ENCODE data around the gene FAR1.

The FAR1 gene

DNA sequence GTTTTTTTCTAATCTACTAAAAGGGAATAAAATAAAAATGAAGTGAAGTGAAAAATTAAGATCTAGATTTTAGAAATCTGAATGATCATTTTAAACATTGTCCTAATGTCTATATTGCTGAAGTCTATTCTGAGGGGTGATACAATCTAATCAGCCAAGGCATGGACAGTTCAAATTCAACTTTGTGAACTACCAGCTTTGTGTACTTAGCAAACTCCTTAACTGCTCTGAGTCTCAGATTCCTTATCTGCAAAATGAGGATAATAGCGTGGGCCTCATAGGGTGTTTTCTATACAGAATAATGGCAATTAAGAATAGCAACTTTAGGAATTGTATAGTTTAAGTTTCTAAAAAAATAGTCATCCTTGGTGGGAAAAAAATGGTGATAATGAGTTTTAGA, 31.4 kb downstream of the FAR1 start:
- no peak overlapping the region for H3K27ac ChIP-seq (ENCODE audit: insufficient read depth, low read depth, low read length, poor library complexity, severe bottlenecking)
- no peaks in the 10 kb centered on the region for H3K4me1 ChIP-seq (ENCODE audit: control insufficient read depth, insufficient read depth, low read length)
- no peaks in the 10 kb centered on the region for H3K27me3 ChIP-seq (ENCODE audit: control insufficient read depth, insufficient read depth, low read length, poor library complexity, severe bottlenecking)
- WGBS, 2 experiments: 88 to 92% methylated on average over 1 of the region's 1 CpG
- H3K4me3 ChIP-seq (ENCODE audit: insufficient read depth, low read depth, low read length): no peak overlapping the region
- H3K9me3 ChIP-seq (ENCODE audit: control insufficient read depth, low read length): no peaks in the 10 kb centered on the region
- H3K36me3 ChIP-seq (ENCODE audit: control insufficient read depth, insufficient read depth, low read length): peaks cover 17% of the 10 kb centered on the region

DNA sequence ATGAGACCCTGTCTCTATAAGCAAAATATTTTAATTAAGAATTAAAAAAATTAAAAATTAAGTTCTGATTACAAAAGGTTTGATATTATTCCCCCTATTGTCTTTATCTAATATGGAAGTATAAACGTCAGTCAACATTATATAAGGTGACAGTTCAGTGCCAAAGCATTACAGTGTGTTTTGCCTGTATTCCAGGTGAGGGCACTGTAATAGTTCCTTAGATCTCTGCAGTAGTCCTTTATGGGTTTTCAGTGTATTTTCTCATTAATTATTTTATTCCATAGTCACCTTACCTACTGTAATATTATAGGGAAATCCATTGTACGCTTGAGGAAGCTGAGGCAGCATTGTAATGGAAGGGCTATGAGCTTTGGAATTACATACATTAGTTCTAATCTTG, 33.0 kb downstream of the FAR1 start:
- H3K27me3 ChIP-seq (ENCODE audit: control insufficient read depth, insufficient read depth, low read length, poor library complexity, severe bottlenecking): no peaks in the 10 kb centered on the region
- H3K4me1 ChIP-seq (ENCODE audit: control insufficient read depth, insufficient read depth, low read length): no peaks in the 10 kb centered on the region
- no peaks in the 10 kb centered on the region for H3K9me3 ChIP-seq (ENCODE audit: control insufficient read depth, low read length)
- H3K27ac ChIP-seq (ENCODE audit: insufficient read depth, low read depth, low read length, poor library complexity, severe bottlenecking): no peak overlapping the region
- WGBS, 2 experiments: 100% methylated on average over 1 to 2 of the region's 2 CpGs
- peaks cover 10% of the 10 kb centered on the region for H3K36me3 ChIP-seq (ENCODE audit: control insufficient read depth, insufficient read depth, low read length)
- no peak overlapping the region for H3K4me3 ChIP-seq (ENCODE audit: insufficient read depth, low read depth, low read length)

DNA sequence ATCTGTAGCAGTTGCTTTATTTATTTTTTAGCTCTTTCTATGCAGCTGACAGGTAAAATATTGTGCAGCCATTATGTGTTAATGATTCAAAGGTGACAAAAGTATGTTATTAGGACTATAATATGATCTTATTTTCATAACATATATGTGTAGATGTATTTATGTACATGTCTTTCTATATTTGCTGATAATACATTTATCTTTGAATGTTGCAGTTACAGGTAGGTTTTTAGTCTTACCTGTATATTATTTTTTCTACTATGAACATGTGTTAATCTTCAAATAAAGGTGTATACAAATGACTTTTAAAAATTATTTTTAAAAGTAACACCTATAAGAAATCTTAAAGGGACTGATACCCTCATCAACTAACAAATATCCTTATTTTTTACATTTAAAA, 33.6 kb downstream of the FAR1 start:
- H3K36me3 ChIP-seq (ENCODE audit: control insufficient read depth, insufficient read depth, low read length): peaks cover 5% of the 10 kb centered on the region
- no peaks in the 10 kb centered on the region for H3K4me1 ChIP-seq (ENCODE audit: control insufficient read depth, insufficient read depth, low read length)
- no peak overlapping the region for H3K4me3 ChIP-seq (ENCODE audit: insufficient read depth, low read depth, low read length)
- H3K27me3 ChIP-seq (ENCODE audit: control insufficient read depth, insufficient read depth, low read length, poor library complexity, severe bottlenecking): no peaks in the 10 kb centered on the region
- H3K27ac ChIP-seq (ENCODE audit: insufficient read depth, low read depth, low read length, poor library complexity, severe bottlenecking): no peak overlapping the region
- H3K9me3 ChIP-seq (ENCODE audit: control insufficient read depth, low read length): no peaks in the 10 kb centered on the region

DNA sequence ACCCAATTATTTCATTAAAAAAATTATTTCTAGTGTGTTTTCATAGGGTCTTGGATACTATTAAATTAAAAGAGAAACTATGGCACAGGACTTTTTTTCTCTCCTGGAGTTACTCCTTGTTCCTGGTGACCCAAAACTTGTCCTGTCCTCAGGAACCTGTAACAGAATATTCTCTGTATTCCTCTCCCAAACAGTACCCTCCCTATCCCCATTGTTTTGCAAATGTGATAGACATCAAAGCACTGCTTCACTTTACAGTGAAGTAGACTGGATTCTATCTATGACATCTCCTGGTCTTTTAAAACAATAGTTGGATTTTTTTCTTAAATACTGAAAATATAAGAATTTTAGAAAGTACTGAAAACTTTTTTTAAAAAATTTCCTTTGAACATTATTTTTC, 37.2 kb downstream of the FAR1 start:
- no peaks in the 10 kb centered on the region for H3K4me1 ChIP-seq (ENCODE audit: control insufficient read depth, insufficient read depth, low read length)
- H3K27ac ChIP-seq (ENCODE audit: insufficient read depth, low read depth, low read length, poor library complexity, severe bottlenecking): no peak overlapping the region
- H3K27me3 ChIP-seq (ENCODE audit: control insufficient read depth, insufficient read depth, low read length, poor library complexity, severe bottlenecking): no peaks in the 10 kb centered on the region
- no peaks in the 10 kb centered on the region for H3K9me3 ChIP-seq (ENCODE audit: control insufficient read depth, low read length)
- peaks cover 11% of the 10 kb centered on the region for H3K36me3 ChIP-seq (ENCODE audit: control insufficient read depth, insufficient read depth, low read length)
- no peak overlapping the region for H3K4me3 ChIP-seq (ENCODE audit: insufficient read depth, low read depth, low read length)

DNA sequence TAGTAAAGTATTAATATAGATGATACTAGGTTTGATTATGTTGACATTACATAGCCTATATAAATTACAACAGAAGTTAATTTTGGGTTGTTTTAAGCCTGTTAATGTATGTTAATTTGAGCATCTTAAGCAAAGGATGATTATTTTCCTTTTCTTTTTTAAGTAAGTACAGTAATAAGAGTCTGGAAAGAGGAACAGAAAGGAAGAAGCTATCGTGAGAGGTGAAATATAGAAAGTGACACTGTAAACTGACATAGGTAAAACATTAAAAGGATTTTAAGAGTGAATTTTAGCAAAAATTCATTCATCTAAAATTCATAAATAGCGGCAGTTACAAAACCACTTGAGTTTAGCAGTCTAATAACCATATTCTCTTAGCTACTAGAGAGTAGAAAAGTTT, 45.5 kb downstream of the FAR1 start:
- Histone ChIP-seq H3K9me3 (ENCODE audit: control insufficient read depth, low read length) (no peaks in the 10 kb centered on the region), H3K4me1 (ENCODE audit: control insufficient read depth, insufficient read depth, low read length) (no peaks in the 10 kb centered on the region), H3K4me3 (ENCODE audit: insufficient read depth, low read depth, low read length) (no peak overlapping the region), H3K27ac (ENCODE audit: insufficient read depth, low read depth, low read length, poor library complexity, severe bottlenecking) (no peak overlapping the region), H3K27me3 (ENCODE audit: control insufficient read depth, insufficient read depth, low read length, poor library complexity, severe bottlenecking) (no peaks in the 10 kb centered on the region), H3K36me3 (ENCODE audit: control insufficient read depth, insufficient read depth, low read length) (peaks cover 6% of the 10 kb centered on the region)
- WGBS, 2 experiments: 85% methylated on average over 1 of the region's 2 CpGs; no CpG with 5 or more reads in 1 of the 2 experiments

DNA sequence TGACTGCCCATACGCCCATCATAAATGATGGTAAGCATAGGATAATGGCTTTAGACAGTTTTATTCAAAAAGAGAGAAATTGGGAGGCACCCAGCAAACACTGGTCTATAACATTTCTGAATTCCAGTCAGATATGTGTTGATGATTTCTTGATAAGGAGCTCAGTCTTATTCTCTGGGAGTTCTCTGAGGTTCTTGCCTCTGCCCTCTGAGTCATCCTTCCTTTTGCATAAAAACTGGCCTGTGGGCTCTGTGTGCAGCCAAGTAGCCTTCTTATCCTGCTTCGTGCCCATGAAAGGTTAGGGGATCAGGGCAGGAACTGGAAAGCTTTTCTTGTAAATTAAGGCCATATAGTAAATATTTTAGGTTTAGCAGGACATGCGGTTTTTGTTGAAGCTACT, 48.9 kb downstream of the FAR1 start:
- 94 to 96% methylated on average over 3 of the region's 3 CpGs for WGBS, 2 experiments
- Histone ChIP-seq H3K27ac (ENCODE audit: insufficient read depth, low read depth, low read length, poor library complexity, severe bottlenecking) (no peak overlapping the region), H3K4me1 (ENCODE audit: control insufficient read depth, insufficient read depth, low read length) (no peaks in the 10 kb centered on the region), H3K4me3 (ENCODE audit: insufficient read depth, low read depth, low read length) (no peak overlapping the region), H3K36me3 (ENCODE audit: control insufficient read depth, insufficient read depth, low read length) (peaks cover 10% of the 10 kb centered on the region), H3K9me3 (ENCODE audit: control insufficient read depth, low read length) (no peaks in the 10 kb centered on the region), H3K27me3 (ENCODE audit: control insufficient read depth, insufficient read depth, low read length, poor library complexity, severe bottlenecking) (no peaks in the 10 kb centered on the region)

DNA sequence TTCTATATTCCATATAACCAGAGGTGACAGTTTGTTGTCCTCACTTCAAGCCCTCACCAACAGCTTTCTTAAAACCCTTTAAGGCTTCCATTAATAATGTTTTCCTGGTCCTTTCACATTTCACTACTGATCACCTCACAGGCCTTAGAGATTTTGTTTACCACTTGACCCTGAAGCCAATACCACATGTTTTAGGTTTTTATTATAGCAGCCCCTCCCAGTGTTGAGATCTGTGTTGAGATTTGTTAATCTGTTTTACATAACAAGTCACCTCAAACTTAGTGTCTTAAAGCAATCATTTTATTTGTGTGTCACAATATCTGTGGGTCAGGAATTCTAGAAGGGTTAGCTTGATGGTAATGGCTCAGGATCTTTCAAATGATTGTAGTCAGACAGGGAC, 49.9 kb downstream of the FAR1 start:
- Histone ChIP-seq H3K27me3 (ENCODE audit: control insufficient read depth, insufficient read depth, low read length, poor library complexity, severe bottlenecking) (no peaks in the 10 kb centered on the region), H3K9me3 (ENCODE audit: control insufficient read depth, low read length) (no peaks in the 10 kb centered on the region), H3K27ac (ENCODE audit: insufficient read depth, low read depth, low read length, poor library complexity, severe bottlenecking) (no peak overlapping the region), H3K4me3 (ENCODE audit: insufficient read depth, low read depth, low read length) (no peak overlapping the region), H3K36me3 (ENCODE audit: control insufficient read depth, insufficient read depth, low read length) (peaks cover 14% of the 10 kb centered on the region), H3K4me1 (ENCODE audit: control insufficient read depth, insufficient read depth, low read length) (no peaks in the 10 kb centered on the region)

DNA sequence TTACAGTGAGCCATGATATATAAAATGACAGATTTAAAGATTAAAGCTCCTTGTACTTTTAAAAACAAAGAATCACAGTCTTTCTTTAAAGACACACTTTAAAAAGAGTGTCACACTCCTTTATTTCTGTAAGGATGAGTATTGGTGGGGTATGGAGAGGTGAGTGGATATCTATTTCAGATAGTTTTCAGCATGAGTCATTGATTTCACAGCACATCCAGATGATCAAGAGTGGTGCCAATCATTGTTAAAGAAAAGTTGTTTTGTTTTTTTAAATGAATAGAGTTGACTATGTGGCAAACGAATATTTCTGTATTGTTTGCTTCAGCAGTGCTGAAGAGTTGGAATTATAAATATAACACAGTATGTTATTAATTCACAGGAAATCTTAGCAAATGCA, 52.5 kb downstream of the FAR1 start:
- Histone ChIP-seq H3K9me3 (ENCODE audit: control insufficient read depth, low read length) (no peaks in the 10 kb centered on the region), H3K36me3 (ENCODE audit: control insufficient read depth, insufficient read depth, low read length) (peaks cover 10% of the 10 kb centered on the region), H3K27me3 (ENCODE audit: control insufficient read depth, insufficient read depth, low read length, poor library complexity, severe bottlenecking) (no peaks in the 10 kb centered on the region), H3K4me1 (ENCODE audit: control insufficient read depth, insufficient read depth, low read length) (no peaks in the 10 kb centered on the region), H3K27ac (ENCODE audit: insufficient read depth, low read depth, low read length, poor library complexity, severe bottlenecking) (no peak overlapping the region), H3K4me3 (ENCODE audit: insufficient read depth, low read depth, low read length) (no peak overlapping the region)
- WGBS, 2 experiments: 91% methylated on average over 1 of the region's 1 CpG; no CpG with 5 or more reads in 1 of the 2 experiments

DNA sequence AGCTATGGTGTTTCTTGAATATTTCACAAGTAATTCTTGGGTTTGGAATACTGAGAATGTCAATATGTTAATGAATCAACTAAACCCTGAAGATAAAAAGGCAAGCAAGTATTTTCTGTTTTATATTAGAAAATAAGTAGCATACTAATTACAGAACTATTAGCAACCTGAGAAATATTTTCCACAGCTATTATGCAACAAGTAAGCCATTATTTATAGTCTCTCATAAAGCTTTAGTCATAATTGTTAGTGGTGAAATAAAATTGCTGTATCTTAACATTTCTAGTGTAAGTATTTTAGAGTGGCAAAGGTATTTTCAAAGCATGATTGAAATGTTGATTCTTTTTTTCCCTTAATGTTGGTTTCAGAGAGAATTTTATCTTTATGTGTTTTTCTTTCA, 53.3 kb downstream of the FAR1 start:
- Histone ChIP-seq H3K4me3 (ENCODE audit: insufficient read depth, low read depth, low read length) (no peak overlapping the region), H3K27me3 (ENCODE audit: control insufficient read depth, insufficient read depth, low read length, poor library complexity, severe bottlenecking) (no peaks in the 10 kb centered on the region), H3K36me3 (ENCODE audit: control insufficient read depth, insufficient read depth, low read length) (peaks cover 7% of the 10 kb centered on the region), H3K9me3 (ENCODE audit: control insufficient read depth, low read length) (no peaks in the 10 kb centered on the region), H3K4me1 (ENCODE audit: control insufficient read depth, insufficient read depth, low read length) (no peaks in the 10 kb centered on the region), H3K27ac (ENCODE audit: insufficient read depth, low read depth, low read length, poor library complexity, severe bottlenecking) (no peak overlapping the region)

DNA sequence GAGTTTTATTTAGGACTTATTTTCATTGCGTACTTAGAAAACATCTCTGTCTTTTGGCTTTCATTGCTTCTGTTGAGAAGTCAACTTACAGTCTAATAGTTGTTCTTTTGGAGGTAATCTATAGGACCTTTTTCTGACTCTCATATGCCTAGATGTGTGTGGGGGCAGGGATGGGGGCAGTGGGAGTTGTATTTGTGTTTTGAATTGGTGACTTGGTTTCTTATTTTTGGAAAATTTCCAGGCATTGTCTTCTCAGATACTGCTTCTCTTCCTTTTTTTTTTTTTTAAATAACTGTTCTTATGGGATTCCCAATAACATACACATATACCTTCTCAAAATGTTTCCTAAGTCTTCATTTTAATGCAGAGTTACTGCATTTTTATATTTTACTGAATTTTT, 58.0 kb downstream of the FAR1 start:
- no peak overlapping the region for H3K27ac ChIP-seq (ENCODE audit: insufficient read depth, low read depth, low read length, poor library complexity, severe bottlenecking)
- WGBS, 2 experiments: 100% methylated on average over 1 of the region's 1 CpG
- no peaks in the 10 kb centered on the region for H3K4me1 ChIP-seq (ENCODE audit: control insufficient read depth, insufficient read depth, low read length)
- no peaks in the 10 kb centered on the region for H3K27me3 ChIP-seq (ENCODE audit: control insufficient read depth, insufficient read depth, low read length, poor library complexity, severe bottlenecking)
- no peak overlapping the region for H3K4me3 ChIP-seq (ENCODE audit: insufficient read depth, low read depth, low read length)
- H3K9me3 ChIP-seq (ENCODE audit: control insufficient read depth, low read length): no peaks in the 10 kb centered on the region
- peaks cover 7% of the 10 kb centered on the region for H3K36me3 ChIP-seq (ENCODE audit: control insufficient read depth, insufficient read depth, low read length)

DNA sequence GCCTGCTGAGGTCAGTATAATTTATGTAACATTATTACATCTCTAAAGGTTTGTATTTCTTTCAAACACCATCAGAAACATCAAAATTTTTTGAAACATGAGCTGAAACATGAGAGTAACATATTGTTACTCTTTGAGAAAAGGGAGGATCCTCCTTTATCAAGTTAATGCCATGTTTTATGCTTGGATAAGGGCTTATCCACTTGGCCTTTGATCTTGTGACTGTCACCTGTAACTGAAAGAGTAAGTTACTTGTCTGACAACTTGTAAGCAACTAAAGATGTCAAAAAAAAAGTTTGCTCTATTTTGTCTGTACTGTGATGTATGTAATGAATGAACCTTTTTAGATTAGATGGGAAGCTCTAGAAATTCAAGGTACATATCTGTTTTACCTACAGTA, 59.6 kb downstream of the FAR1 start:
- no peak overlapping the region for H3K27ac ChIP-seq (ENCODE audit: insufficient read depth, low read depth, low read length, poor library complexity, severe bottlenecking)
- no peaks in the 10 kb centered on the region for H3K27me3 ChIP-seq (ENCODE audit: control insufficient read depth, insufficient read depth, low read length, poor library complexity, severe bottlenecking)
- H3K9me3 ChIP-seq (ENCODE audit: control insufficient read depth, low read length): no peaks in the 10 kb centered on the region
- H3K36me3 ChIP-seq (ENCODE audit: control insufficient read depth, insufficient read depth, low read length): peaks cover 4% of the 10 kb centered on the region
- no peaks in the 10 kb centered on the region for H3K4me1 ChIP-seq (ENCODE audit: control insufficient read depth, insufficient read depth, low read length)
- H3K4me3 ChIP-seq (ENCODE audit: insufficient read depth, low read depth, low read length): no peak overlapping the region

Measured in ectodermal cell (in vitro differentiated cells).